ENCODE results near the gene ADGRG4. TPM values are rescaled to one million over a fixed set of nuclear protein-coding genes. Genes with fewer than 3 reads are reported as not detected.

The ADGRG4 gene
- total and polyA plus RNA-seq, 2 donors (not counting 1 experiment from before 2014, with no cell fraction given) = not detected

- CTCF ChIA-PET = no interaction called here
- H4K20me1 ChIP-seq (ENCODE audit: control insufficient read depth, insufficient read depth, low read length, poor library complexity, severe bottlenecking) = no peaks in the 10 kb centered on the region
- Mint-ChIP-seq H3K4me1 (no peaks in the 10 kb centered on the region), H3K9me3 (ENCODE audit: insufficient read depth) (no peaks in the 10 kb centered on the region), H3K27me3 (no peaks in the 10 kb centered on the region), H3K4me3 (no peak overlapping the region), H3K27ac (no peak overlapping the region)
- no peak overlapping the region for H3K4me3 ChIP-seq (ENCODE audit: control extremely low read depth in 1 of 5, extremely low read depth in 1 of 5, insufficient read depth in 1 of 5, low read depth in 2 of 5, low read length in 4 of 5)
- WGBS (ENCODE audit: insufficient coverage) = no CpG with 5 or more reads among the region's 1 CpG
- H2AFZ ChIP-seq (ENCODE audit: insufficient read depth, low read depth, low read length, poor library complexity, severe bottlenecking) = no peak overlapping the region
- DNase-seq (no peak), ATAC-seq (ENCODE audit: low read depth) (no peak)
- H3K36me3 ChIP-seq (replicated peaks in 1 of 2; ENCODE audit: control extremely low read depth in 1 of 2, control insufficient read depth in 1 of 2, extremely low read depth in 1 of 2, insufficient read depth in 2 of 2, low read length in 1 of 2) = no peaks in the 10 kb centered on the region
- H3K4me2 ChIP-seq (replicated peaks; ENCODE audit: low read depth, low read length, poor library complexity, severe bottlenecking) = no peak overlapping the region
- no peak for TF ChIP-seq EZH2 (IDR thresholded peaks at IDR 0.05; ENCODE audit: borderline replicate concordance, insufficient read depth, low read depth, low read length, poor library complexity, severe bottlenecking)
- TF ChIP-seq CTCF (IDR thresholded peaks at IDR 0.05) = no peak
- H3K9ac ChIP-seq (ENCODE audit: low read length) = no peak overlapping the region
- peaks cover 0 to 2% (median 0%) of the 10 kb centered on the region in 3 donors for H3K9me3 ChIP-seq (ENCODE audit: control extremely low read depth in 1 of 3, control insufficient read depth in 2 of 3, insufficient read depth in 1 of 3, low read length in 2 of 3)
- POLR2A ChIA-PET = no interaction called here
- intact Hi-C loops (cut with micrococcal nuclease) = no loop called here
- no peak overlapping the region for H3K27ac ChIP-seq (ENCODE audit: low read length in 2 of 2)
- H3K4me1 ChIP-seq (ENCODE audit: control insufficient read depth in 2 of 2, insufficient read depth in 2 of 2, low read length in 2 of 2) = no peaks in the 10 kb centered on the region
- H3K79me2 ChIP-seq (ENCODE audit: control insufficient read depth, insufficient read depth, low read length) = no peaks in the 10 kb centered on the region
- H3K27me3 ChIP-seq (replicated peaks in 1 of 4; ENCODE audit: control extremely low read depth in 1 of 4, control insufficient read depth in 3 of 4, insufficient read depth in 4 of 4, low read length in 3 of 4) = peaks cover 0 to 3% (median 0%) of the 10 kb centered on the region in 4 experiments
These were observed 38.9 kb downstream of the ADGRG4 start for GRCh38 chrX:136339702-136340101.

DNA sequence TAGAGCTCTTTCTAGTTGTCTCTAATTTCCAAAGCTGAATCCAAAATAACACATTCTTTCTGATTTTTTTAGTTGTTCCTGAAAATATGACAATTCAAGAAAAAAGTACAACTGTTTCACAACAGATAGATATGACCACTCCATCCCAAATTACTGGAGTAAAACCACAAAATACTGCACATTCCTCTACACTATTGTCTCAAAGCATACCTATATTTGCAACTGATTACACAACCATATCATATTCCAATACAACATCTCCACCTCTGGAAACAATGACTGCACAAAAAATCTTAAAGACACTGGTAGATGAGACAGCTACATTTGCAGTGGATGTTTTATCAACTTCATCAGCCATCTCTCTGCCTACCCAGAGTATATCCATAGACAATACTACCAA is 43.6 kb downstream of the ADGRG4 start:
- DNase-seq = no peak

More for the DNA sequence above, 43.6 kb downstream of the ADGRG4 start:
- Histone ChIP-seq H3K27ac (ENCODE audit: low read length in 2 of 2) (no peak overlapping the region), H3K79me2 (ENCODE audit: control insufficient read depth, insufficient read depth, low read length) (no peaks in the 10 kb centered on the region), H3K4me3 (ENCODE audit: control extremely low read depth in 1 of 5, extremely low read depth in 1 of 5, insufficient read depth in 1 of 5, low read depth in 2 of 5, low read length in 4 of 5) (no peak overlapping the region), H3K9ac (ENCODE audit: low read length) (no peak overlapping the region), H3K4me1 (ENCODE audit: control insufficient read depth in 2 of 2, insufficient read depth in 2 of 2, low read length in 2 of 2) (no peaks in the 10 kb centered on the region), H4K20me1 (ENCODE audit: control insufficient read depth, insufficient read depth, low read length, poor library complexity, severe bottlenecking) (no peaks in the 10 kb centered on the region), H3K27me3 (replicated peaks in 1 of 4; ENCODE audit: control extremely low read depth in 1 of 4, control insufficient read depth in 3 of 4, insufficient read depth in 4 of 4, low read length in 3 of 4) (peaks cover 0 to 3% (median 0%) of the 10 kb centered on the region in 4 experiments), H3K9me3 (ENCODE audit: control extremely low read depth in 1 of 3, control insufficient read depth in 2 of 3, insufficient read depth in 1 of 3, low read length in 2 of 3) (no peaks in the 10 kb centered on the region), H2AFZ (ENCODE audit: insufficient read depth, low read depth, low read length, poor library complexity, severe bottlenecking) (no peak overlapping the region), H3K4me2 (replicated peaks; ENCODE audit: low read depth, low read length, poor library complexity, severe bottlenecking) (no peak overlapping the region), H3K36me3 (replicated peaks in 1 of 2; ENCODE audit: control extremely low read depth in 1 of 2, control insufficient read depth in 1 of 2, extremely low read depth in 1 of 2, insufficient read depth in 2 of 2, low read length in 1 of 2) (no peaks in the 10 kb centered on the region)
- intact Hi-C loops (cut with micrococcal nuclease) = no loop called here
- Mint-ChIP-seq H3K27me3 (peaks cover 9% of the 10 kb centered on the region), H3K4me3 (no peak overlapping the region), H3K4me1 (no peaks in the 10 kb centered on the region), H3K27ac (no peak overlapping the region), H3K9me3 (ENCODE audit: insufficient read depth) (no peaks in the 10 kb centered on the region)
- POLR2A ChIA-PET = no interaction called here
- no peak for ATAC-seq (ENCODE audit: low read depth)
- CTCF ChIA-PET = no interaction called here
- TF ChIP-seq CTCF (IDR thresholded peaks at IDR 0.05) (no peak), EZH2 (IDR thresholded peaks at IDR 0.05; ENCODE audit: borderline replicate concordance, insufficient read depth, low read depth, low read length, poor library complexity, severe bottlenecking) (no peak)

Measured in B cell (primary cell).